Osteocyte (in vitro differentiated cells): ENCODE results near the gene BBX. TPM values are rescaled to one million over a fixed set of nuclear protein-coding genes. Genes with fewer than 3 reads are reported as not detected.
A peak's percentile ranks its signal among the peaks of the same experiment; 100 is the strongest.

ENCODE experiments used
- DNase-seq: peaks from one replicate; pipeline ENCODE4 v3.0.0; 2021; ENCODE audit warnings: mixed read lengths; ENCODE audit not compliant: unreplicated experiment; ENCODE audit errors: extremely low spot score
- H3K27ac Mint-ChIP-seq: one replicate; pipeline ENCODE4 v1.8.0; 2021; ENCODE audit warnings: mild to moderate bottlenecking, mixed read lengths; ENCODE audit not compliant: unreplicated experiment
- H3K27me3 Mint-ChIP-seq: one replicate; pipeline ENCODE4 v1.8.0; 2021; ENCODE audit warnings: mixed read lengths; ENCODE audit not compliant: unreplicated experiment
- H3K36me3 Mint-ChIP-seq: one replicate; pipeline ENCODE4 v1.8.0; 2021; ENCODE audit warnings: mixed read lengths; ENCODE audit not compliant: unreplicated experiment
- H3K4me1 Mint-ChIP-seq: one replicate; pipeline ENCODE4 v1.8.0; 2021; ENCODE audit warnings: mixed read lengths; ENCODE audit not compliant: unreplicated experiment
- H3K4me3 Mint-ChIP-seq: one replicate; pipeline ENCODE4 v1.8.0; 2021; ENCODE audit warnings: mild to moderate bottlenecking, moderate library complexity, mixed read lengths; ENCODE audit not compliant: unreplicated experiment
- H3K9me3 Mint-ChIP-seq: one replicate; pipeline ENCODE4 v1.8.0; 2021; ENCODE audit warnings: mixed read lengths; ENCODE audit not compliant: unreplicated experiment
- CTCF ChIP-seq: fragments of 200-600 bp; sonication (generic); IDR thresholded peaks from 2 replicates; pipeline ENCODE4 v1.5.0; 2021; ENCODE audit warnings: antibody characterized with exemption, mild to moderate bottlenecking, moderate library complexity
- total RNA-seq: library from RNA; stranded (reverse); gene quantifications from 2 replicates; pipeline ENCODE4 v1.2.1, GENCODE V29; 2021

The BBX gene
- total RNA-seq, 1 donor from 2014 or later = 92.2 TPM

DNA sequence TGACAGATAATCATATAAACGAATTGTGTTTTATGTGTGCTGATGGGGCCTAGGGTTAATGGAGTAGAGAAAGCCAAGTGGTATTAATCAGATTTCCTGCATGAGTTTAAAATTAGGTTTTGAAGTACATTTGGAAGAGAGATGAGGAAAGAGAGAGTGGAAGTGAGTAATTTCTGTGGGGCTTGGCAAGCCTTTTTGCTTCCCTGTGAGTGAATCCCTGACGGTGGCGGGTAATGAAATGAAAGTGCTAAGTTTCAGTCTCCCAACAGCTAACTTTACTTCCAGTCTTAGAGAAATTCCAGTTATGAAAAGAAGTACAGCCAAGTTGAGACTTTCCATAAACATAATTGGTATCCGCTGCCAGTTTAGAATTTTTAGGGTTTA, 139.4 kb downstream of the BBX start:
- no peaks in the 10 kb centered on the region for H3K27me3 Mint-ChIP-seq
- peaks cover 53% of the 10 kb centered on the region for H3K4me1 Mint-ChIP-seq
- H3K9me3 Mint-ChIP-seq = no peaks in the 10 kb centered on the region
- DNase-seq = no peak
- TF ChIP-seq CTCF = no peak
- peak overlapping the region; percentile 52 for H3K4me3 Mint-ChIP-seq
- peak overlapping the region; percentile 69 for H3K27ac Mint-ChIP-seq
- H3K36me3 Mint-ChIP-seq = no peaks in the 10 kb centered on the region

GRCh38 chr3:107662586-107662985, 139.8 kb downstream of the BBX start:
- Mint-ChIP-seq H3K36me3 (no peaks in the 10 kb centered on the region), H3K27me3 (no peaks in the 10 kb centered on the region), H3K9me3 (no peaks in the 10 kb centered on the region), H3K27ac (peak overlapping the region; percentile 69), H3K4me3 (peak overlapping the region; percentile 52), H3K4me1 (peaks cover 51% of the 10 kb centered on the region)
- no peak for TF ChIP-seq CTCF
- DNase-seq = no peak

DNA sequence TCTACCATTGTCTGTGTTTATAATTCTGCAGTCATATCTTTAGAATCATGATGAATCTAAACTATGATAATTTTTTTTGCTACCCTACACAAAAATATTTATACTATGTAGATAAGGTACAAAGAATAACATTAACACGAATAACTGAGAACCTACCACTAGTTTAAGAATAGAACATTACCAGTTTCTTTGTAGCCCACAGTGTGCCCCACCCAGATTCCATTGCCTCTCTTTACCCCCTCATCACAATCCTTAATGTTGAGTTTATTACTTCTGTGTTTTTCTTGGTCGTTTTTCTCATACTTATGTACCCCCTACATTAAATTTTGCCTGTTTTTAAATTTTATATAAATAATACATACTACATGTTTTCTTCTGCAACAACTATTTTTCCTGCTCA, 140.5 kb downstream of the BBX start:
- H3K4me1 Mint-ChIP-seq = peaks cover 45% of the 10 kb centered on the region
- H3K4me3 Mint-ChIP-seq = no peak overlapping the region
- TF ChIP-seq CTCF = no peak
- H3K27ac Mint-ChIP-seq = no peak overlapping the region
- no peaks in the 10 kb centered on the region for H3K27me3 Mint-ChIP-seq
- H3K9me3 Mint-ChIP-seq = no peaks in the 10 kb centered on the region
- H3K36me3 Mint-ChIP-seq = no peaks in the 10 kb centered on the region
- DNase-seq = no peak

- H3K9me3 Mint-ChIP-seq = no peaks in the 10 kb centered on the region
- no peak for TF ChIP-seq CTCF
- H3K36me3 Mint-ChIP-seq = no peaks in the 10 kb centered on the region
- H3K4me3 Mint-ChIP-seq = no peak overlapping the region
- no peak for DNase-seq
- H3K27ac Mint-ChIP-seq = no peak overlapping the region
- peaks cover 45% of the 10 kb centered on the region for H3K4me1 Mint-ChIP-seq
- H3K27me3 Mint-ChIP-seq = no peaks in the 10 kb centered on the region
Observed at GRCh38 chr3:107664614-107665013, 141.9 kb downstream of the BBX start.

DNA sequence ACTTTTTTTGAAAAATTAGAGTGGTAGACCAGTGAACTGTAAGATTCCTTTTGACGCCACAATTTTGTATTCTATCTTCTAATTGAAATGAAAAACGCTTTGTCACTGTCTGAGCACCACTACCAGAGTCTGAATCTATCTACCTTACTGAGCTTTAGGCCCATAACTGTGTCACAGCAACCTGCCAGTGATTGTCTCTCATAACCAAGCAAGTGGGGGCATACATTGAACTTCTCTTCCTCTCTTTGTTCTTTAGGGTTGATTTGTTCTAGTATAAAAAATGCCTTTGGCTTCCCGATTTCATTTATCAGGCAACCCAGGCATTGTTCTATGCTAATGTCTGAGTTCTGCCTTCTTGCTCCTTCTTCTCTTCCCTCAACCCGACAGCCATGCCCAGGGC, 142.6 kb downstream of the BBX start:
- TF ChIP-seq CTCF = no peak
- DNase-seq = no peak
- H3K36me3 Mint-ChIP-seq = no peaks in the 10 kb centered on the region
- H3K27me3 Mint-ChIP-seq = no peaks in the 10 kb centered on the region
- peaks cover 43% of the 10 kb centered on the region for H3K4me1 Mint-ChIP-seq
- H3K9me3 Mint-ChIP-seq = no peaks in the 10 kb centered on the region
- H3K4me3 Mint-ChIP-seq = no peak overlapping the region
- H3K27ac Mint-ChIP-seq = no peak overlapping the region
